Ascending aorta (tissue), 2 donors: ENCODE results near the gene STK39. TPM values are rescaled to one million over a fixed set of nuclear protein-coding genes. Genes with fewer than 3 reads are reported as not detected.

Experiments used
- DNase-seq, 2 donors: peaks; one replicate each; pipeline ENCODE4 v3.0.0-alpha.2; 2019; ENCODE audit warnings: low spot score in 2 of 2
- H3K27ac ChIP-seq, 2 donors: fragments of 200-600 bp; sonication (generic); one replicate each; pipeline ENCODE4 v1.5.1; 2016 to 2017; ENCODE audit warnings: mild to moderate bottlenecking in 1 of 2
- H3K27me3 ChIP-seq: fragments of 200-600 bp; sonication (generic); one replicate; pipeline ENCODE4 v1.5.1; 2017
- H3K36me3 ChIP-seq, 2 donors: fragments of 200-600 bp; sonication (generic); one replicate each; pipeline ENCODE4 v1.5.1; 2016
- H3K4me1 ChIP-seq, 2 donors: fragments of 200-600 bp; sonication (generic); one replicate each; pipeline ENCODE4 v1.5.1; 2016 to 2017; ENCODE audit warnings: mild to moderate bottlenecking in 1 of 2
- H3K4me3 ChIP-seq, 2 donors: fragments of 200-600 bp; sonication (generic); one replicate each; pipeline ENCODE4 v1.5.1; 2016 to 2017; ENCODE audit warnings: mild to moderate bottlenecking in 1 of 2
- H3K9me3 ChIP-seq, 2 donors: fragments of 200-600 bp; sonication (generic); one replicate each; pipeline ENCODE4 v1.5.1; 2016
- CTCF ChIP-seq, 3 experiments: fragments of 200-600 bp in 2 of 3; fragments of 450-650 bp in 1 of 3; sonication (generic) in 2 of 3; IDR thresholded peaks; one replicate each; pipeline ENCODE4 v1.5.1; 2016 to 2019; ENCODE audit warnings: antibody characterized with exemption in 3 of 3, mild to moderate bottlenecking in 1 of 3, moderate library complexity in 1 of 3
- intact Hi-C: fragments of 100-400 bp; cut with DNase I; formaldehyde crosslinking; loops from one replicate; pipeline ENCODE4 v1.15.1; 2023
- total RNA-seq: library from RNA; depleted of rRNA; stranded (reverse); fragments of >200 nt; gene quantifications from one replicate; pipeline ENCODE4 v1.1.0, GENCODE V29; 2016

The STK39 gene
- total RNA-seq, 1 donor from 2014 or later, result 7.5 TPM

GRCh38 chr2:167941604-167942003 lies 305.8 kb downstream of the STK39 start:
- intact Hi-C loops, result no loop called here
- DNase-seq, result no peak
- no peak for TF ChIP-seq CTCF (IDR thresholded peaks at IDR 0.05)
- Histone ChIP-seq H3K27ac (no peak overlapping the region), H3K9me3 (no peaks in the 10 kb centered on the region), H3K4me3 (no peak overlapping the region), H3K36me3 (no peaks in the 10 kb centered on the region), H3K4me1 (no peaks in the 10 kb centered on the region), H3K27me3 (no peaks in the 10 kb centered on the region)

- TF ChIP-seq CTCF (IDR thresholded peaks at IDR 0.05), result no peak
- H3K4me1 ChIP-seq, result no peaks in the 10 kb centered on the region
- intact Hi-C loops, result no loop called here
- no peak overlapping the region for H3K27ac ChIP-seq
- no peak overlapping the region for H3K4me3 ChIP-seq
- no peak for DNase-seq
- H3K9me3 ChIP-seq, result no peaks in the 10 kb centered on the region
- H3K36me3 ChIP-seq, result no peaks in the 10 kb centered on the region
- no peaks in the 10 kb centered on the region for H3K27me3 ChIP-seq
Observed at GRCh38 chr2:167940734-167941507, 306.5 kb downstream of the STK39 start.

- intact Hi-C loops, result no loop called here
- Histone ChIP-seq H3K9me3 (no peaks in the 10 kb centered on the region), H3K36me3 (no peaks in the 10 kb centered on the region), H3K4me3 (no peak overlapping the region), H3K27me3 (no peaks in the 10 kb centered on the region), H3K27ac (no peak overlapping the region), H3K4me1 (no peaks in the 10 kb centered on the region)
- DNase-seq, result no peak
- TF ChIP-seq CTCF (IDR thresholded peaks at IDR 0.05), result no peak
Observed at GRCh38 chr2:167940346-167940725, 307.1 kb downstream of the STK39 start.

GRCh38 chr2:167939514-167940345 lies 307.7 kb downstream of the STK39 start:
- no peak for TF ChIP-seq CTCF (IDR thresholded peaks at IDR 0.05)
- Histone ChIP-seq H3K27ac (no peak overlapping the region), H3K4me1 (no peaks in the 10 kb centered on the region), H3K36me3 (no peaks in the 10 kb centered on the region), H3K9me3 (no peaks in the 10 kb centered on the region), H3K4me3 (no peak overlapping the region), H3K27me3 (no peaks in the 10 kb centered on the region)
- intact Hi-C loops, result no loop called here
- DNase-seq, result no peak

GRCh38 chr2:167937403-167937802 lies 310.0 kb downstream of the STK39 start:
- Histone ChIP-seq H3K36me3 (no peaks in the 10 kb centered on the region), H3K4me3 (no peak overlapping the region), H3K9me3 (no peaks in the 10 kb centered on the region), H3K27me3 (no peaks in the 10 kb centered on the region), H3K4me1 (no peaks in the 10 kb centered on the region), H3K27ac (no peak overlapping the region)
- DNase-seq, result no peak
- intact Hi-C loops, result no loop called here
- TF ChIP-seq CTCF (IDR thresholded peaks at IDR 0.05), result no peak
